HFFc6 (cell line): ENCODE data around the gene HRH1. TPM values are rescaled to one million over a fixed set of nuclear protein-coding genes. Genes with fewer than 3 reads are reported as not detected.

Experiments used
- DNase-seq: peaks from one replicate; pipeline ENCODE4 v3.0.0-alpha.2; 2018
- H3K27ac Mint-ChIP-seq: 2 replicates; pipeline ENCODE4 v1.8.0; 2020; ENCODE audit warnings: mild to moderate bottlenecking, mixed read lengths
- H3K27me3 Mint-ChIP-seq: 2 replicates; pipeline ENCODE4 v1.8.0; 2021; ENCODE audit warnings: mild to moderate bottlenecking, moderate library complexity, mixed read lengths; ENCODE audit not compliant: insufficient read depth
- H3K36me3 Mint-ChIP-seq: 2 replicates; pipeline ENCODE4 v1.8.0; 2021; ENCODE audit warnings: low read depth, mixed read lengths
- H3K4me1 Mint-ChIP-seq: 2 replicates; pipeline ENCODE4 v1.8.0; 2020; ENCODE audit warnings: low read depth, mixed read lengths
- H3K4me3 Mint-ChIP-seq: 2 replicates; pipeline ENCODE4 v1.8.0; 2020; ENCODE audit warnings: mild to moderate bottlenecking, moderate library complexity, mixed read lengths
- H3K9me3 Mint-ChIP-seq: 2 replicates; pipeline ENCODE4 v1.8.0; 2020; ENCODE audit warnings: mild to moderate bottlenecking, mixed read lengths
- CTCF ChIP-seq: fragments of 200-600 bp; sonication (generic); IDR thresholded peaks from 2 replicates; pipeline ENCODE4 v1.5.0; 2021; ENCODE audit warnings: antibody characterized with exemption, mild to moderate bottlenecking
- total RNA-seq, 6 experiments: library from RNA; stranded (reverse); fragmentation: NEBNext Ultra II Directional; extraction: Animal tissue kit (Norgen Biotek cat#: 25700); gene quantifications; 2 replicates in 1 of 6; 3 replicates in 5 of 6; pipeline ENCODE4 v1.2.3, GENCODE V29; 2021

HRH1 gene
- total RNA-seq, 6 experiments from 2014 or later, result 4.9 to 8.4 (median 6.4) TPM

- peaks cover 36% of the 10 kb centered on the region for H3K4me1 Mint-ChIP-seq
- TF ChIP-seq CTCF, result no peak
- H3K36me3 Mint-ChIP-seq, result peaks cover 10% of the 10 kb centered on the region
- peak overlapping the region; percentile 79 for H3K4me3 Mint-ChIP-seq
- peaks cover 8% of the 10 kb centered on the region for H3K9me3 Mint-ChIP-seq
- peaks cover 4% of the 10 kb centered on the region for H3K27me3 Mint-ChIP-seq
- peak; percentile 71 for DNase-seq
- peak overlapping the region; percentile 99 for H3K27ac Mint-ChIP-seq
Observed at GRCh38 chr3:11118181-11118682, 36.1 kb upstream of the HRH1 start.

GRCh38 chr3:11120091-11120805 is 34.0 kb upstream of the HRH1 start:
- H3K4me1 Mint-ChIP-seq, result peaks cover 36% of the 10 kb centered on the region
- peaks cover 7% of the 10 kb centered on the region for H3K27me3 Mint-ChIP-seq
- peaks cover 18% of the 10 kb centered on the region for H3K9me3 Mint-ChIP-seq
- TF ChIP-seq CTCF, result no peak
- DNase-seq, result no peak
- H3K4me3 Mint-ChIP-seq, result no peak overlapping the region
- H3K27ac Mint-ChIP-seq, result peak overlapping the region; percentile 34; the same call in 1 of the 2 replicates
- peaks cover 18% of the 10 kb centered on the region for H3K36me3 Mint-ChIP-seq

GRCh38 chr3:11126653-11127052 is 27.6 kb upstream of the HRH1 start:
- peaks cover 10% of the 10 kb centered on the region for H3K4me1 Mint-ChIP-seq
- TF ChIP-seq CTCF, result no peak
- no peak overlapping the region for H3K4me3 Mint-ChIP-seq
- peaks cover 18% of the 10 kb centered on the region for H3K9me3 Mint-ChIP-seq
- no peak for DNase-seq
- H3K27ac Mint-ChIP-seq, result no peak overlapping the region
- peaks cover 22% of the 10 kb centered on the region for H3K36me3 Mint-ChIP-seq
- peaks cover 4% of the 10 kb centered on the region for H3K27me3 Mint-ChIP-seq

GRCh38 chr3:11128682-11129632 is 25.3 kb upstream of the HRH1 start:
- Mint-ChIP-seq H3K4me1 (peaks cover 10% of the 10 kb centered on the region), H3K27ac (no peak overlapping the region), H3K36me3 (peaks cover 5% of the 10 kb centered on the region), H3K27me3 (peaks cover 3% of the 10 kb centered on the region; the same call in 1 of the 2 replicates), H3K9me3 (peaks cover 2% of the 10 kb centered on the region), H3K4me3 (no peak overlapping the region; the same call in 1 of the 2 replicates)
- DNase-seq, result peak; percentile 40
- no peak for TF ChIP-seq CTCF

- Mint-ChIP-seq H3K27me3 (no peaks in the 10 kb centered on the region), H3K36me3 (peaks cover 4% of the 10 kb centered on the region; the same call in 1 of the 2 replicates), H3K27ac (no peak overlapping the region), H3K4me1 (peaks cover 10% of the 10 kb centered on the region), H3K4me3 (no peak overlapping the region), H3K9me3 (no peaks in the 10 kb centered on the region)
- TF ChIP-seq CTCF, result no peak
- DNase-seq, result no peak
Observed at GRCh38 chr3:11130385-11130784, 23.9 kb upstream of the HRH1 start.
